ENCODE results near the gene SERPINF2.
"Not testable (repeated sequence)": the region's sequence is repeated elsewhere in the genome, so short reads cannot be mapped to it uniquely, and the experiment has no call there.

Gene SERPINF2

DNA sequence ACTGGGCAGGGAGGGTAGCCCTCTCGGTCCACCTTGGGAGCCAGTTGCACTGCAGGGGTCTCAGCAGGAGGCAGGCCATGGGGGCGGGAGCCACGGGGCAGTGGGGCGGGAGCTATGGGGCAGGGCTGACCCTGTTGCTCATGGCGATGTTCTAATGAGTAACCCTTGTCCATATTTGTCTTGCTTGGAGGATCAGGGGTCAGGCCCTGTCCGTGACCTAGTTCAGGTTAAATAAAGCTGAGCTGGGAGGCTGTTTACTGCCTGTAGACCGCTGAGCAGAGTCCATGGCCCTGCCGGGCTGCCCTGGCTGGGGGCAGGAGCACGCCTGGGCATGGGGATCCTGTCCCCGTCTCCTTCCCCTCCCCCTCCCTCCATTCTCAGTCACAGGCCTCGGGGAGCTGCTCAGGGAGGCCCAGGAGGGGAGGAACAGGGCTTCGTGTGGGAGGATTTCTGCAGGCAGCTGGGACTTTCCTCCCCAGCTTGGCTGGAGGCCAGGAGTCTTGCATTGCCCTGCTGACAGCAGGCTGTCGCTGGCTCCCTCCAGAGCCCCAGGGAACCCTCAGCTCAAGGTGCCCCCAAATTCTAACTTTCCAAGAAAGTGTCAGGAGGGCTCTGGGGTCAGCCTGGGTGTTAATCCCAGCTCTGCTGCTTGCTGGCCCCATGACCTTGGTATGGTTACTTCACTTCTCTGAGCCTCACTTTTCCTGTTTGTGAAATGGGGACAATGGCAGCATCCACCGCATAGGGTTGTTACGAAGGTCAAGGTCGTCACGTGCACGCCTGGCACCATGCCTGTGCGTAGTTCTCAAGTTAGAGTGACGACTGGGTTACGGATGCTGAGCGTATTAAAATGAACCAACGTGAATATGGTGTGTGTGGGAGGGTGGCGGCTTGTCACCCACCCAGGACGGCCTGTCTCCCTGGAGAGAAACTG lies 6.1 kb upstream of the SERPINF2 start:
- DNase-seq, result peak; percentile 15

DNA sequence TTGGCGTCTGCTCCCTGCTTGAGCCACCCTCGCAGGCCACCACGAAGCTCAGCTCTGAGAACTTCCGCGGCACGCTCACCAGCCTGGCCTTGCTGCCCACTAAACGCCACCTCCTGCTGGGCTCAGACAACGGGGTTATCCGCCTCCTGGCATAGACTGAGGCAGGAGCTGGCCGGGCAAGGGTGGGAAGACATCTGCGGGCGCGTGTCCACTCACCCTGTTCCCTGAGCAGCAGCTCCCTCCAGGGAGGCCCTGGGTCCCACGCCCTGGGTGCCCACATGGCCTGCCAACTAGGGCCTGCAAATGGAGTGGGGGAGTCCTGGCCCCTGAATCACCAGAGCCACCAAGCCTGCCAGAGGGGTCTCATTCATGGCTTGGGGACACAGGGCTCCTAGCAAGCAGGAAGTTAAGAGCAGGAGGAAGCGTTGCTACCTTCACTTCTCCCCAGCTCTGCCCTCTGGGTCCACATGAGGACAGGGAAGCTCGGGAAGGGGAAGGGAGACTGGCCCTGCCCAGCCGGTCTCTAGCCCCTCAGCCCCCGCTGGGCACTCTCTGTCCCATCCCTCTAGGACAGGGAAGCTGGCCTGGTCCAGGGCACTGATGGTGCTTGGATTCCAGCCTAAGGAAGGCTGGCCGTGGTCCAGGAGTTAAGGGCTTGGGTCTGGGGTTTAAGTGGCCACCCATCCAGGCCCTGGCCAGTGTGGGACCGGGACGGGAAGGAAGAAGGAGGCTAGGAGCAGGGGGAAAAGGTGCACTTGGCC lies 5.0 kb upstream of the SERPINF2 start:
- no peak for DNase-seq

DNA sequence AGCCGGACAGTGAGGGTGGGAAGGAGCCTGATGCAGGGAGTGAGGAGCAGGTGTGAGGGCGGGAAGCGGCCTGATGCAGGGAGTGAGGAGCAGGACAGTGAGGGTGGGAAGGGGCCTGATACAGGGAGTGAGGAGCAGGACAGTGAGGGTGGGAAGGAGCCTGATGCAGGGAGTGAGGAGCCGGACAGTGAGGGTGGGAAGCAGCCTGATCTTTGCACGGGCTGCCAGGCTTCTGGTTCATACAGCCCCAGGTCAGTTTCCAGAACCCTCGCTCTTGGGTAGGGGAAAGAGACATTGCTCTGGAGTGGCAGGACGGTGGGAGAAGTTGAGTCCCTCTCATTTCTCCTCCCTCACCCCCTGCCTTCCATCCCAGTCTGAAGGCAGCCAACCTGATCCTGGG lies 772 bp upstream of the SERPINF2 start:
- DNase-seq, result not testable (repeated sequence)

DNA sequence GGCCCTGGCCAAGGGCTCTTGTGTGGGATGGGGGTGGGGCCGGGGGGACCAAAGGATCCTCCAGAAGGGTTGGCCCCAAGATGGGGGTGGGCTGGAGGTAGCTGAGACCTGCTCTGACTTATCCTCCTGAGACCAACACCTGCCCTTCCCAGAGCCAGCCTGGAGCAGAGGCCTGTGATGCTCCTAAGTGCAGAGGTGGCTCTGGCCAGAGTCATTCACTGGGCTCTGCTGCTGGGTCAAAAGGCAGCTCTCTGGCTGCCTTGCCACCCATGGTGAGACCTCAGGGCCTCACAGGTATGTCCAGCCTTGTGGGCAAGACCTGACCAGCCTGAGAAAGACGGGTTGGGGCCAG lies 393 bp downstream of the SERPINF2 start:
- DNase-seq, result no peak

DNA sequence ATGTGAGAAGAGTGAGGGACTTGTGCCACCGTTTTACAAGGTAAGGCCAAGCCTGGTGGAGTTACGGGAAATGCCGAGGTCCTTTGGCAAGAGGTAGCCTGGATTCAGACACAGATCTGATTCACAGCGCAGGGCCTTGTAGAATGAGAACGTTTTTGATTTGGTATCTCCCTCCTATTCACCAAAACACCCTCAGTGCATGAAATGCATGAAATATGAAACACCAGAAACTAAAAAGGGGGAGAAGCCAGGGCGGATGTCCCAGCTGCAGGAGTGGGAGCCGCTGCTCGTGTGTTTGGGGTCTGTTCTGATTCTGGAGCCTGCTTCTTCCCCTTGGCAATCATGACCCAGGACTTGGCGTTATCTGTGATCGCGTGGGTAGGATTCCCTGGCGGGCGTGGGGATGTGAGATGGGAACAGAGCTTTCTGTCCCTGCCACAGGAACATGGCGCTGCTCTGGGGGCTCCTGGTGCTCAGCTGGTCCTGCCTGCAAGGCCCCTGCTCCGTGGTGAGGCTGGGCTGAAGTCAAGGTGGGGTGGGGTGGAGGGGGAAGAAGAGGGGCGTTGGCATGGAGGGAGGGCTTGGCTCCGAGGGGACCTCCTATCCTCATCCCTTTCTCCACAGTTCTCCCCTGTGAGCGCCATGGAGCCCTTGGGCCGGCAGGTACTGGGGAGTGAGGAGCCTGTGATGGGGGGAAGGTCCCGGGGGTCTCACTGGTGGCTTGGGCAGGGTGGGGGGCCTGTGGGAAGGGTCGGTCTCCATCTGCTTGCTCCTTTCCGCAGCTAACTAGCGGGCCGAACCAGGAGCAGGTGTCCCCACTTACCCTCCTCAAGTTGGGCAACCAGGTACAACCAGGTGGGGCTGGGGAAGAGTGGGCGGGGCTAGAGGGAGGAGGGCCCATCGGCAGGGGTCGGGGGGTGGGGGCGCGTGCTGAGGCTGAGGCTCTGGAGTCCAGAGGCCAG lies 2.2 kb downstream of the SERPINF2 start:
- DNase-seq, result no peak

DNA sequence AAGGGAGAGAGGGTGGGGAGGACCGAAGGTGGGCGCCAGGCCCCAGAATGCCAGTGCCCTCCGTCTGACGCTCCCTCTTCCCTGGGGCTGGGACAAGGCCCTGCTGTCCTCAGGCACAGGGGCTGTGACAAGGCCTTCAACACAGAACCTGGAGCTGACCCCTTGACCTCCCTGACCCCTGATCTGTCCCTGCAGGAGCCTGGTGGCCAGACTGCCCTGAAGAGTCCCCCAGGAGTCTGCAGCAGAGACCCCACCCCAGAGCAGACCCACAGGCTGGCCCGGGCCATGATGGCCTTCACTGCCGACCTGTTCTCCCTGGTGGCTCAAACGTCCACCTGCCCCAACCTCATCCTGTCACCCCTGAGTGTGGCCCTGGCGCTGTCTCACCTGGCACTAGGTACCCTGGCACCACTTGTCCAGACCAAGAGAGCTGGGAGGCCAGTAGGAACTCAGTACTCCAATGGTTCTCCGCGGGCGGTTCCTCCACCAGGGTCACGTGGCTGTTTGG lies 2.9 kb downstream of the SERPINF2 start:
- DNase-seq, result no peak

DNA sequence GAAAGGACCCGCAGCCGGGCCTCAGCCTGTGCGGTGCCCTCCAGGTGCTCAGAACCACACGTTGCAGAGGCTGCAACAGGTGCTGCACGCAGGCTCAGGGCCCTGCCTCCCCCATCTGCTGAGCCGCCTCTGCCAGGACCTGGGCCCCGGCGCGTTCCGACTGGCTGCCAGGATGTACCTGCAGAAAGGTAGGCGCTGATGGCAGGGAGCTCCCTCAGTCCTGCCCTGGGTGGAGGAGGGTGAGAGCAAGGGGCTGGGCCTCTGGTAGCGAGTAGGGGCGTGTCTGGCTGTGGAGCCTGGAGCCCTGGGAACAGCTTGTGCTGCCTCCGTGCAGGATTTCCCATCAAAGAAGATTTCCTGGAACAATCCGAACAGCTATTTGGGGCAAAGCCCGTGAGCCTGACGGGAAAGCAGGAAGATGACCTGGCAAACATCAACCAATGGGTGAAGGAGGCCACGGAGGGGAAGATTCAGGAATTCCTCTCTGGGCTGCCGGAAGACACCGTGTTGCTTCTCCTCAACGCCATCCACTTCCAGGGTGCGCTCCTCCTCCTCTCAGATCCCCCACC lies 4.4 kb downstream of the SERPINF2 start:
- DNase-seq, result no peak

DNA sequence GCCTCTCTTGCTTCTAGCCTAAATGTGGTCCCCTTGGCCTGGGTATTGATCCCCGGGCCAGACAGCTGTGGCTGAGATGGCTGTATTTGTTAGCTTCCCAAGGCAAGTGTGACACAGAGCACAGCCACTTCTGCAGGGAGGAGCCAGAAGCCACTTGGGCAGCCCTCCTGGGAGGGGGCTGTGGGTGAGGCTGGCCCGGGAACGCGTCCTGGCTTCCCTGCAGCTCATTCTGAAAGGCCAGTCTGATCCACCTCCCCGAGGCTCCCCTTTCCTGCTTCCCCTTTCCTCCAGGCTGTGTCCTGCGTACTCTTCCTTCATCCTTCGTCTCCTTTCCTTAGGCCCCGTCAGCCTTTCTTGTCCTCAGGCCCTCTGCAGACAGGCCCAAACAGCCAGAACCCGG lies 8.0 kb downstream of the SERPINF2 start:
- no peak for DNase-seq

DNA sequence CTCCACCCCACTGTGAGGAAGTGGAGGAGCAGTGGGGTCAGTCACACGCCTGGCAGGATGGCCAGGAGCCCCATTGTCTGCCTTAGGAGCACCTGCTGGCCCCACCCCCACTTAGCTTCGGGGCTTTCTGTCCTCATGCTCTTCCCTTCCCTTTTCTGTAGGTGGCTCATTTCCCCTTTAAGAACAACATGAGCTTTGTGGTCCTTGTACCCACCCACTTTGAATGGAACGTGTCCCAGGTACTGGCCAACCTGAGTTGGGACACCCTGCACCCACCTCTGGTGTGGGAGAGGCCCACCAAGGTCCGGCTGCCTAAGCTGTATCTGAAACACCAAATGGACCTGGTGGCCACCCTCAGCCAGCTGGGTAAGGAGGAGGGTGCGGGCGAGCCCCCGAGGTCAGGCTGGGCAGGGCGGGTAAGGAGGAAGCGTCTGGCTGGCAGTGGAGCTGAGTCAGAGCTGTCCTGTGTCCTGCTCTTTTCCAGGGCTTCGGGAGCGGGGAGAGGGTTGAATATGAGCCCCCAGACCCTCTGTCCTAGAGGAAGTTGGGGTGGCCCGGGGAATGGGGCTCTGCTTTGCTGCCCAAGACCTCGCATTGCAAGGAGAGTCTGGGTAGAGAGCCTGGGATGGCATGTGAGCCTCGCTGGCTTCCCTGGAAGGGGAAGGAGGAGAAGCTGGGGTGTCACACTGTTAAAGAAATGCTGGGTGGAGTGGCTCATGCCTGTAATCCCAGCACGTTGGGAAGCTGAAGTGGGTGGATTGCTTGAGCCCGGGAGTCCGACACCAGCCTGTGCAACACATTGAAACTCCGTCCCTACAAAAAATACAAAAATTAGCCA lies 10.0 kb downstream of the SERPINF2 start:
- no peak for DNase-seq

DNA sequence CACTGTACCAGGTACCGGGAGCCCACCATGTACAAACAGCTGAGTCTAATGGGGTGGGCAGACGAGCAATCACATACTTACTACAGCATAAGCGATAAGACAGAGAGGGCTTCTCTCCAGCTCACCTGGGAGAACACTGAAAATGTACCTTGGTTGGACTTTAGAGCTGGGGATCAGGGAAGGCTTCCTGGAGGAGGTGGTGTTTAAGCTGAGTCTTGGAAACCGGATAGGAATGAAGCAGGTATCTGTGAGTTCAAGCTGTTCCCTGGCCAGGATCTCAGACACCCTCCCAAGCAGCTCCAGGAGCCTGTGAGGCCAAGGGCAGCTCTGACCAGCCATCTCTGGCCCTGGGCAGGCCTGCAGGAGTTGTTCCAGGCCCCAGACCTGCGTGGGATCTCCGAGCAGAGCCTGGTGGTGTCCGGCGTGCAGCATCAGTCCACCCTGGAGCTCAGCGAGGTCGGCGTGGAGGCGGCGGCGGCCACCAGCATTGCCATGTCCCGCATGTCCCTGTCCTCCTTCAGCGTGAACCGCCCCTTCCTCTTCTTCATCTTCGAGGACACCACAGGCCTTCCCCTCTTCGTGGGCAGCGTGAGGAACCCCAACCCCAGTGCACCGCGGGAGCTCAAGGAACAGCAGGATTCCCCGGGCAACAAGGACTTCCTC lies 11.2 kb downstream of the SERPINF2 start:
- DNase-seq, result no peak

DNA sequence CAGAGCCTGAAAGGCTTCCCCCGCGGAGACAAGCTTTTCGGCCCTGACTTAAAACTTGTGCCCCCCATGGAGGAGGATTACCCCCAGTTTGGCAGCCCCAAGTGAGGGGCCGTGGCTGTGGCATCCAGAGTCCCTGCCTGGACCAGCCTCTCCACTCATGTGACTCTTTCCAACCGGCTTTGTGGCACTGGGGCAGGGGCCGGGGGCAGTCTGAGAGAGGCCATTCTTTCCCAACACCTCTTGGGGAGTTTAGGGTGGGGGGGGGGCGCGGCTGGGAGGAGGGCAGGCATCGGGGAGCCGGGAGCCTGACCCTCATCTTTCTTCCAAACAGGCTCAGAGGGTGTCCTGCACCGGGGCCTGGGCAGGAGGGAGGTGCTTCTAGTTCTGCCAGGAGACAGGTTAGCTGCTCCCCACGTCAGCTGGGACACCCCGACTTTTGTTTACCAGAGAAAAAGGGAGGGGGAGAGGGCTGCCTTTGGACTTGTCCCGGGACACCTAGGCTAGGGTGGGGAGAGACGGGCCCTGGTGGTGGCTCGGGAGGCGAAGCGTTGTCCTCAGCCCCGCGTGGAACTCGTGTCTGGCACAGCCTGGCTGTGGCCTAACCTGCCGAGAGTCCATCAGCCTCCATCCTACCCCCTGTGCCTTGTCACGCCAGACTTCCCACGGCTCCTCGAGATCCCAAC lies 11.9 kb downstream of the SERPINF2 start:
- no peak for DNase-seq

DNA sequence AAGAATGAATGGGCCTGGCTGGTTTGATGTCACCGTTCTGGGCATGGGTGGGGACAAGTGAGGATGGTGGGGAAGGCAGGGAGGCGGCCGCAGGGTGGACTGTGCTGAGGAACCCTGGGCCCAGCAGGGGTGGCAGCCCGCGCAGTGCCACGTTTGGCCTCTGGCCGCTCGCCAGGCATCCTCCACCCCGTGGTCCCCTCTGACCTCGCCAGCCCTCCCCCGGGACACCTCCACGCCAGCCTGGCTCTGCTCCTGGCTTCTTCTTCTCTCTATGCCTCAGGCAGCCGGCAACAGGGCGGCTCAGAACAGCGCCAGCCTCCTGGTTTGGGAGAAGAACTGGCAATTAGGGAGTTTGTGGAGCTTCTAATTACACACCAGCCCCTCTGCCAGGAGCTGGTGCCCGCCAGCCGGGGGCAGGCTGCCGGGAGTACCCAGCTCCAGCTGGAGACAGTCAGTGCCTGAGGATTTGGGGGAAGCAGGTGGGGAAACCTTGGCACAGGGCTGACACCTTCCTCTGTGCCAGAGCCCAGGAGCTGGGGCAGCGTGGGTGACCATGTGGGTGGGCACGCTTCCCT lies 12.7 kb downstream of the SERPINF2 start:
- DNase-seq, result no peak

DNA sequence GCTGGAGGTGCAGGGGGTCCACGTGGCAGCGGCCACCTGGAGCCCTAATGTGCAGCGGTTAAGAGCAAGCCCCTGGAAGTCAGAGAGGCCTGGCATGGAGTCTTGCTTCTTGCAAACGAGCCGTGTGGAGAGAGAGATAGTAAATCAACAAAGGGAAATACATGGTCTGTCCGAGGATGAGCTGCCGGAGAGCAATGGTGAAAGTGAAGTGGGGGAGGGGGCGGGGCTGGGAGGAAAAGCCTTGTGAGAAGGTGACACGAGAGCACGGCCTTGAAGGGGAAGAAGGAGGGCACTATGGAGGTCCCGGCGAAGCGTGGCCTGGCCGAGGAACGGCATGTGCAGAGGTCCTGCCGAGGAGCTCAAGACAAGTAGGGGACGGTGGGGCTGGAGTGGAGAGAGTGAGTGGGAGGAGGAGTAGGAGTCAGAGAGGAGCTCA lies 13.2 kb downstream of the SERPINF2 start:
- DNase-seq, result no peak

DNA sequence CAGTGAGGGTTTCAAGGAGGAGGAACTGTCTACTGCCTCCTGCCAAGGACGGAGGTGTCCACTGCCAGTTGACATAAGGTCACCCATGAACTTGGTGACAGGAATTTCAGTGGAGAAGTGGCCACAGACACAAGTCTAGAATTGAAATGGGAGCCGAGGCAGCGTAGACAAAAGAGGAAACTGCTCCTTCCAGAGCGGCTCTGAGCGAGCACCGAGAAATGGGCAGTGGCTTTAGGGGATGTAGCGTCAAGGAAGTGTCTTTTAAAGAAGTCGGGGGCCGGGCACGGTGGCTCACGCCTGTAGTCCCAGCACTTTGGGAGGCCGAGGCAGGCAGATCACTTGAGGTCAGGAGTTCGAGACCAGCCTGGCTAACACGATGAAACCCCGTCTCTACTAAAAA lies 16.1 kb downstream of the SERPINF2 start:
- no peak for DNase-seq

DNA sequence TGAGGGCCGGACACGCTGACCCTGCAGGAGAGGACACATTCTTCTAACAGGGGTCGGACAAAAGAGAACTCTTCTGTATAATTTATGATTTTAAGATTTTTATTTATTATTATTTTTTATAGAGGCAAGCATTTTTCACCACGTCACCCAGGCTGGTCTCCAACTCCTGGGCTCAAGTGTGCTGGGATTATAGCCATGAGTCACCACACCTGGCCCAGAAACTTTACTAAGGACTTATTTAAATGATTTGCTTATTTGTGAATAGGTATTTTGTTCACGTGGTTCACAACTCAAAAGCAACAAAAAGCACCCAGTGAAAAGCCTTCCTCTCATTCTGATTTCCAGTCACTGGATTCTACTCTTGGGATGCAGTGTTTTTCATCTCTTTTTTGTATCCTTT lies 16.9 kb downstream of the SERPINF2 start:
- no peak for DNase-seq

DNA sequence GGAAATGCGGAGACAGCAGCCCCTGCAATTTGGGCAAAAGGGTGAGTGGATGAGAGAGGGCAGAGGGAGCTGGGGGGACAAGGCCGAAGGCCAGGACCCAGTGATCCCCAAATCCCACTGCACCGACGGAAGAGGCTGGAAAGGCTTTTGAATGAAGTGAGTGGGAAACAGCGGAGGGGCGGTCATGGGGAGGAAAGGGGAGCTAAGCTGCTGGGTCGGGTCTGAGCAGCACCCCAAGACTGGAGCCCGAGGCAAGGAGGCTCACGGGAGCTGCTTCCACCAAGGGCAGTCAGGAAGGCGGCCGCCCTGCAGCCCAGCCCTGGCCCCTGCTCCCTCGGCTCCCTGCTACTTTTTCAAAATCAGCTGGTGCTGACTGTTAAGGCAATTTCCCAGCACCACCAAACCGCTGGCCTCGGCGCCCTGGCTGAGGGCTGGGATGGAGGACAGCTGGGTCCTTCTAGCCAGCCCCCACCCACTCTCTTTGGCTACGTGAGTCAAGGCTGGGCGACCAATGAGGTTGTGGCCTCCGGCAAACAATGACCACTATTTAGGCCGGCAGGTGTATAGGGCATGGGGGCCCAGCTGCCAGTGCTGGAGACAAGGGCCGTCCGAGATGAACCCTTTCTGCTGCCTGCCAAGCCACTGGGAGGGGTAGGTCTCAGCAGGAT lies 19.7 kb downstream of the SERPINF2 start:
- no peak for DNase-seq

DNA sequence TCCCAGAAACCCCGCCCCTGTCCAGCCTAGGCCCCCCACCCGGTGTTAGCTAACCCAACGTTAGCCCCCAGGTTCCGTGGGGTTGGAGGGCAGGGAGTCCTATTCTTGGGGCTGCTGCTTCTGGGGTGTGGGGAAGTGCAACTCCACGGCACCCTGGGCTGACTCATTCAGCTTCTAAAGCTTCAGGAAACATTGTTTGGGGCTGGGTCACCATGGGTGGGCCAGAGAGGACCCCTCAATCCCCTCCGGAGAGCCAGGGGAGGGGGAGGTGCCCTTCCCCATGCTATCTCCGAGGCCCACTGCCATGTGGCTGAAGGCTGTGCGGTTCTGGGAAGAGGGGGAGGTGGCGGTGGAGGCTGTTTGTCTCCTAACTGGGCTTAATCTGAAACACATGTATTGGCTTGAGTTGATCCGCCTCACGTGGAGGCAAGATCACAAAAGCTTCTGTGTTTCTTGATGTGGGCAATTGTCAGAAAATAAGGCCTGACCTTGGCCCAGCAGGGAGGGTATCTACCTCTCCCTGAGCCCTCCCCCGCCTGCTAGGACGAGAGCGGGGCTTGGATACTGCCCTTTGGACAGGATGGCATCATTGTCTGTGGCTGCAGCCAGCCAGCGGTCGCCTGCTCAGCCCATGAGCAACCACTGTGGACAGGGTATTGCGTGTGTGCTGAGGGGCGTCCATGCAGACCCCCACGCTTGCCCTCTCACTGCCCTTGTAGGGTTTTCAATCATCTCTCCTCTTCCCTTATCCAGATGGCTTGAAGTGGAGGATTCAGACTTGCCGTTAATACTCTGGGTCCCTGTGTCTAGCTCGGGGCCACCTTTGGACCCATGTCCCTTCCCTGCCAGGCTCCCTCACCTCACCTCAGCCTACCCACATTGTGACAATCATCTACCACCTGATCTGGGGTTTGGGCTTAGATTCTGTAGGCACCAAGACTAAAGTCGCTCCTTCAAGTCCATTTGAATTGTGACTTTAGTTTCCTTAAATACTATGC lies 20.5 kb downstream of the SERPINF2 start:
- no peak for DNase-seq

DNA sequence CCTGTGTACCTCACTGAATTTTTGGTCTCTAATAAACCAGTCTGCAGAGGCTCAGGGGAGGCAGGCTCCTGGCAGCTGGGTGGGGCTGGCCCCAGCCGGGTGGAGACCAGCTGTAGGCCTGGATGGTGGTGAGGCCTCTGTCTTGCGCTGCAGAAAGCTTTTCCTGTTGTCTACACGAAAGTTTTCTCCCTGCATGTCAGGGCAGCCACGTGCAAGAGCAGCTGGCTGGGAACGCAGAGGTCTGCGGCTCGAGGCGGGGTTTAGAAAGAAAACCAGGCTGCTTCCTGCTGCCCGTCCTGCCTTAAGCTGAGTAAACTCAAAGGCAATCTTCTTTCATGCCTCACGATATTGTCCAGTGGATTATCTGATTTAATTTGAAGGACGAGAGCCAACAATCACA lies 21.6 kb downstream of the SERPINF2 start:
- DNase-seq, result peak; percentile 75

Data from activated effector memory CD4-positive, alpha-beta T cell treated with Interleukin-2 at 50 U/mL for 16 hours (primary cell).